OCI-LY1 (cell line): ENCODE data around the gene HES1.
"Not testable (repeated sequence)": the region's sequence is repeated elsewhere in the genome, so short reads cannot be mapped to it uniquely, and the experiment has no call there.

Experiments used
- CTCF ChIP-seq: fragments of 200-600 bp; sonication (generic), shearing (Covaris generic); IDR thresholded peaks from 2 replicates; pipeline ENCODE4 v1.5.1; 2017; ENCODE audit warnings: mild to moderate bottlenecking, antibody characterized with exemption, low read length, moderate library complexity, mixed read lengths
- EZH2 ChIP-seq: fragments of 200-600 bp; sonication (generic), shearing (Covaris generic); IDR thresholded peaks from 2 replicates; pipeline ENCODE4 v1.8.0; 2017; ENCODE audit warnings: borderline replicate concordance, mixed run types, mild to moderate bottlenecking, antibody characterized with exemption, low read length, moderate library complexity, mixed read lengths

GRCh38 chr3:194091897-194092296 lies 44.1 kb upstream of the HES1 start:
- TF ChIP-seq CTCF, EZH2: not testable (repeated sequence)
